HG02852 (cell line): ENCODE results near the gene FOXN3.

Source experiments
- ATAC-seq: cut with Tn5 transposase; IDR thresholded peaks from one replicate; pipeline ENCODE4 v1.9.1; 2021; ENCODE audit warnings: mild to moderate bottlenecking, moderate library complexity; ENCODE audit not compliant: unreplicated experiment

The FOXN3 gene

GRCh38 chr14:89417091-89417464, at the start of gene FOXN3:
Gene FOXN3 (minus strand): TSS chr14:89417233. CDS start chr14:89412476, 4,757 bp downstream.
- ATAC-seq, result peak; percentile 44

GRCh38 chr14:89466484-89466883, 49.5 kb upstream of the FOXN3 start:
- ATAC-seq, result no peak

GRCh38 chr14:89465876-89466275, 48.8 kb upstream of the FOXN3 start:
- no peak for ATAC-seq

GRCh38 chr14:89461256-89461655, 44.2 kb upstream of the FOXN3 start:
- ATAC-seq, result no peak

GRCh38 chr14:89458713-89459420, 41.8 kb upstream of the FOXN3 start:
- ATAC-seq, result no peak

- ATAC-seq, result no peak
Measured at GRCh38 chr14:89457007-89457406, 40.0 kb upstream of the FOXN3 start.

GRCh38 chr14:89455412-89455811, 38.4 kb upstream of the FOXN3 start:
- ATAC-seq, result no peak

- no peak for ATAC-seq
Measured at GRCh38 chr14:89454996-89455395, 38.0 kb upstream of the FOXN3 start.

- no peak for ATAC-seq
Measured at GRCh38 chr14:89452281-89452680, 35.2 kb upstream of the FOXN3 start.

GRCh38 chr14:89451229-89451628, 34.2 kb upstream of the FOXN3 start:
- no peak for ATAC-seq

- no peak for ATAC-seq
Measured at GRCh38 chr14:89447182-89447944, 30.3 kb upstream of the FOXN3 start.

- no peak for ATAC-seq
Measured at GRCh38 chr14:89445273-89445973, 28.4 kb upstream of the FOXN3 start.

- ATAC-seq, result no peak
Measured at GRCh38 chr14:89444516-89445125, 27.6 kb upstream of the FOXN3 start.

- ATAC-seq, result no peak
Measured at GRCh38 chr14:89444044-89444443, 27.0 kb upstream of the FOXN3 start.

- ATAC-seq, result no peak
Measured at GRCh38 chr14:89443042-89443629, 26.1 kb upstream of the FOXN3 start.

- ATAC-seq, result no peak
Measured at GRCh38 chr14:89442280-89442679, 25.2 kb upstream of the FOXN3 start.

GRCh38 chr14:89440986-89441909, 24.2 kb upstream of the FOXN3 start:
- ATAC-seq, result no peak

- ATAC-seq, result no peak
Measured at GRCh38 chr14:89435892-89436656, 19.0 kb upstream of the FOXN3 start.

GRCh38 chr14:89435492-89435891, 18.5 kb upstream of the FOXN3 start:
- ATAC-seq, result no peak
